ENCODE data around the gene KAZN.
"Not testable (repeated sequence)": the region's sequence is repeated elsewhere in the genome, so short reads cannot be mapped to it uniquely, and the experiment has no call there.

KAZN gene

DNA sequence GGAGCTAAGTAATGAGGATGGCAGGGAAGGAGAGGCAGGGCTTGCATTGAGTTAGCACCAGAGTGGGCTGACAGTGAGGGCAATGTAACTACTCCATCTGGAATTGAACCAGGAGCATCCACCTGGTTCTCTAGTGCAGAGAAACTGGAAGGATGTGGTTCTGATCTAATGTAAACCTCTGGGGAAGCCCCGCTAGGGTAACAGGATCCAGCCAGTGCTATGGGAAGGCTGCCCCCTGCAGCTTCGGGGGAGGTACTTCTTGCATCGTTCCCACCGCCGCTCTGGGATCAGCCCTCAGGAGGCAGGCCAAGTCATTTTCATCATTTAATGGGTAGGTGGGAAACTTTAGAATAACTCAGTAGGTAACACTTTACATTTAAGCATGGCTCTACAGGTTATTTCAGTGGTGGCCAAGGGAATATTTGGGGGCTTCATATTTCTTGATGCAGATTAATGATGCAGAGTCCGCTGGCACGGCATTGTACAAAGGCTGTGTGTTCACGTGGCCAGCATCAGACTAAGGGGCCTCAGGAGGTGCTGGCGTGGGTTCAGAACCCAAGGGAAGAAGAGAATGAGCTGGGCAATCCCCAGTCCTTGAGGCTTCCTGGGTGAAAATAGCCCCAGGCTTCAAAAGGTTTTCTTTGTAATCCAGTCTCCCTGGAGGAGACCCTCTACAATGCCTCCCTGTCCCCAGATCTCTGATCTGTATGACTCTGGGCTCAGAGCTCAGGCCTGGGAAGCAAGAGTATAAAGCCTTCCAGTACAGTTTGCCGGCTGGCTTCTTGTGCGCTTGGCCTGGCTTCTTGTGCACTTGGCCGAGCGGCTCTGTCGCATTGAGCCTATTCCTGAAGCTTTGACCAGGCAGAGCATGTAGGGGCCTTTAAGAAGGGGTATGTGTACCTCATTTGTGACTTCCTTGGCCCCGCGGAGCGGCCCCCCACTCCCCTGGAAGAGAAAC lies 26.4 kb upstream of the KAZN start:
- H3K4me3 ChIP-seq (ENCODE audit: low read depth, low read length): no peak overlapping the region
- DNase-seq (ENCODE audit: low read depth): peak; percentile 68
- TF ChIP-seq, protein P1, sequence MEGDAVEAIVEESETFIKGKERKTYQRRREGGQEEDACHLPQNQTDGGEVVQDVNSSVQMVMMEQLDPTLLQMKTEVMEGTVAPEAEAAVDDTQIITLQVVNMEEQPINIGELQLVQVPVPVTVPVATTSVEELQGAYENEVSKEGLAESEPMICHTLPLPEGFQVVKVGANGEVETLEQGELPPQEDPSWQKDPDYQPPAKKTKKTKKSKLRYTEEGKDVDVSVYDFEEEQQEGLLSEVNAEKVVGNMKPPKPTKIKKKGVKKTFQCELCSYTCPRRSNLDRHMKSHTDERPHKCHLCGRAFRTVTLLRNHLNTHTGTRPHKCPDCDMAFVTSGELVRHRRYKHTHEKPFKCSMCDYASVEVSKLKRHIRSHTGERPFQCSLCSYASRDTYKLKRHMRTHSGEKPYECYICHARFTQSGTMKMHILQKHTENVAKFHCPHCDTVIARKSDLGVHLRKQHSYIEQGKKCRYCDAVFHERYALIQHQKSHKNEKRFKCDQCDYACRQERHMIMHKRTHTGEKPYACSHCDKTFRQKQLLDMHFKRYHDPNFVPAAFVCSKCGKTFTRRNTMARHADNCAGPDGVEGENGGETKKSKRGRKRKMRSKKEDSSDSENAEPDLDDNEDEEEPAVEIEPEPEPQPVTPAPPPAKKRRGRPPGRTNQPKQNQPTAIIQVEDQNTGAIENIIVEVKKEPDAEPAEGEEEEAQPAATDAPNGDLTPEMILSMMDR (IDR thresholded peaks at IDR 0.05; ENCODE audit: insufficient read depth, low read depth, low read length, missing control alignments): peak; percentile 60

DNA sequence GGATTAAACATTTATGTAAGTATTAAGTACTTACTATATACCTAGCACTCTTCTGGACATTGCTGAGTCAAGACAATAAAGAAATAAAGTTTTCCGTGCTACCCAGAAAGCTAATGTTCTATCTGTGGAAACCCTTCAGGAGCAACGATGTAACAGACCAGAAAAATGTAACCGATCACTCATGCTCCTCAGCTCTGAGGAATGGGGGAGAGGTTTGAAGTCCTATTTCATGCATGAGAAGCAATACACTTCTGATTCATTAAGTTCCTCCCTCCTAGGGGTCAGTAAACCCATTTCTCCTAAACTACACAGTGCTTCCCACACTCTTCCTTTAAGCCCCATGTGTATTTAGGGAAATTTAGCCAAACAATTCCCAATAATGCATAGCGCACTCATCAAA lies 25.6 kb upstream of the KAZN start:
- H3K4me3 ChIP-seq (ENCODE audit: low read depth, low read length): no peak overlapping the region
- TF ChIP-seq, protein P1 (IDR thresholded peaks at IDR 0.05; ENCODE audit: insufficient read depth, low read depth, low read length, missing control alignments): no peak
- no peak for DNase-seq (ENCODE audit: low read depth)

DNA sequence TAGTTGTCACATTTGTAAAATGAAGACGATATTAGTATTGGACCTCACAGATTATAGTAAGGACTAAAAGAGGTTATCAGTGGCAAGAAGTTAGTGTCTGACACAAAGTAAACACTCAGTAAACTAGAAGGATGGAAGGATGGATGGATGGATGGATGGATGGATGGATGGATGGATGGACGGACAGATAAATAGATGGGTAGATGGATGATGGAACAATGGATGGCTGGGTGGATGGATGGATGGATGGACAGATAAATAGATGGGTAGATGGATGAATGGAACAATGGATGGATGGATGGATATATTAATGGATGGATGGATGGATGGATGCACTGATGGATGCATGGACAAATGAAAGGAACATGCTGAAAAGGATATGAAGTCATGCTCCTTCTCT lies 22.3 kb upstream of the KAZN start:
- no peak for DNase-seq (ENCODE audit: low read depth)
- TF ChIP-seq, protein P1 (IDR thresholded peaks at IDR 0.05; ENCODE audit: insufficient read depth, low read depth, low read length, missing control alignments): no peak
- no peak overlapping the region for H3K4me3 ChIP-seq (ENCODE audit: low read depth, low read length)

DNA sequence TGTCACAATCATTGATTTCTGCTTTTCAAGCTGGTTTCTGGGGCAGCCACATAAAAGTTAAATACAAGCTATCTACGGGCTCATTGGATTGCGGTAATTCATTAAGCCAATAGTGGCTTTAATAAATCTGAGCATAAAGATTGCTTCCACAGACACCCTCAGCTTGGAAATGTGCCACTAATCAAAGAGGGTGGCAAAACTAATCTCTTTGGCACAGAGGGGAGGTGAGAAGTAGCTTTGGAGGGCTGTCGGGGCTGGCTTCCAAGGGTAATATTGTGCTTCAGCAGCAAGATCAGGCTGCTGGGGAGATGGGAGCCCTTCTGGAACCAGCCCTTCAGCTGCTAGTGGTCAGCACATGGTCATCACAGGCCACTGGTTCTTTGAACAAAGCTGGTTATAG lies 21.2 kb upstream of the KAZN start:
- no peak overlapping the region for H3K4me3 ChIP-seq (ENCODE audit: low read depth, low read length)
- DNase-seq (ENCODE audit: low read depth): no peak
- TF ChIP-seq, protein P1 (IDR thresholded peaks at IDR 0.05; ENCODE audit: insufficient read depth, low read depth, low read length, missing control alignments): no peak

DNA sequence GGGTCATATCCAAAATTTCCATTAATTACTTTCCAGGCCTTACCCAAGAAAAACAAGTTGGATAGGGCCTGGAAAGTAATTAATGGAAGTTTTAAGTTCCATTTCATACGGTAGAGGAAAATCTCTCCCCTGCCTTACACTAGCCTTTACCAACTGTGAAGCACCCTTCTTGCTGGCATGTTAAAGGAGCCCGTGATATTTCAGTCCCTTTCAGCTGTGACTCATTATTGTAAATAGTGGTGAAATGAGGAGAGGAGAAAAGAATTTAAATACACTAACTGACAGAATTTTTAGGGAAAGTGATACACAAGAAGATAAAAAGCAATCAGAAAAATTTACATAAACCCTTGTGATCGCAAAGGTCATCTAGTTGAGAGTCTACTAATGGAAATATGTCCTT lies 20.3 kb upstream of the KAZN start:
- TF ChIP-seq, protein P1 (IDR thresholded peaks at IDR 0.05; ENCODE audit: insufficient read depth, low read depth, low read length, missing control alignments): no peak
- H3K4me3 ChIP-seq (ENCODE audit: low read depth, low read length): no peak overlapping the region
- no peak for DNase-seq (ENCODE audit: low read depth)

DNA sequence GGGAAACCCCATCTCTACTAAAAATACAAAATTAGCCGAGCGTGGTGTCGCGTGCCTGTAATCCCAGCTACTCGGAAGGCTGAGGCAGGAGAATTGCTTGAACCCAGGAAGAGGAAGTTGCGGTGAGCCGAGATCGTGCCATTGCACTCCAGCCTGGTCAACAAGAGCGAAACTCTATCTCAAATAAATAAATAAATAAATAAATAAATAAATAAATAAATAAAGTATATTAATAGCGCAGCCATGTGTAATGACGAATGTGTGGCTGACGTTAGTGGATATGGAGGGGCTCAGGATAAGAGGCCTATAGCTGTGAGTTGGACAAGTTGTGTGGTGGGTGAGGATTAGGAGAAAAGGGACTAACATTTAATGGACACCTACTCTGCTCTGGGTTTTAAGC lies 18.2 kb upstream of the KAZN start:
- H3K4me3 ChIP-seq (ENCODE audit: low read depth, low read length): not testable (repeated sequence)

DNA sequence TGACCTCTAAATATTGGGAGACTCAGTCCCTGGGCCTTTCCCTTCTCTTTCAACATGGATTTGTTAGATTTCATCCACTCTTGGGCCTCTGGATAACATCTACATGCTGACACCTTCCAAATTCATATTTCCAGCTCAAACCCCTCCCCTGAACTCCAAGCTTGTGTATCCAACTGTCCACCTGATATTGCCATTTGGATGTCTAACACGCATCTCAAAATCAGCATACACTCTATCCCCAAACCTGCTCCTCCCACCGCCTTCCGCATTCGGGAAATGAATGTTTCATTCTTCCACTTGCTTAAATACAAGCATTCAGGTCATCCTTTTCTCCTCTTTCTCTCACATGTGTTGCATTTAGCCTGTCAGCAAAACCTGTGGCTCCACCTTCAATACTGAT lies 17.5 kb upstream of the KAZN start:
- no peak for DNase-seq (ENCODE audit: low read depth)
- no peak overlapping the region for H3K4me3 ChIP-seq (ENCODE audit: low read depth, low read length)
- TF ChIP-seq, protein P1 (IDR thresholded peaks at IDR 0.05; ENCODE audit: insufficient read depth, low read depth, low read length, missing control alignments): no peak

More for the DNA sequence above, 18.2 kb upstream of the KAZN start:
- not testable (repeated sequence) for DNase-seq (ENCODE audit: low read depth)
